Liver (tissue), 9 donors: ENCODE results near the gene MAP4K4. TPM values are rescaled to one million over a fixed set of nuclear protein-coding genes. Genes with fewer than 3 reads are reported as not detected.

Source experiments
- DNase-seq: peaks from one replicate; pipeline ENCODE4 v3.0.0-alpha.2; 2017; ENCODE audit warnings: low spot score
- H3K27ac ChIP-seq, 2 donors: one replicate each; pipeline ENCODE4 v1.7.0; 2013; ENCODE audit warnings: inconsistent platforms in 2 of 2, low read length in 2 of 2, control low read depth in 1 of 2, low read depth in 1 of 2, mild to moderate bottlenecking in 1 of 2
- H3K27me3 ChIP-seq, 4 donors: one replicate each; pipeline versions ENCODE4 v1.6.1 to v1.7.0; 2013; ENCODE audit warnings: low read length in 3 of 4, inconsistent platforms in 1 of 4, mild to moderate bottlenecking in 1 of 4, moderate library complexity in 1 of 4; ENCODE audit not compliant: control insufficient read depth in 4 of 4, insufficient read depth in 4 of 4
- H3K36me3 ChIP-seq, 4 donors: one replicate each; pipeline versions ENCODE4 v1.6.1 to v1.7.0; 2013; ENCODE audit warnings: low read length in 3 of 4, mild to moderate bottlenecking in 3 of 4, low read depth in 1 of 4, moderate library complexity in 1 of 4; ENCODE audit not compliant: control insufficient read depth in 4 of 4, insufficient read depth in 3 of 4
- H3K4me1 ChIP-seq, 4 donors: one replicate each; pipeline versions ENCODE4 v1.6.1 to v1.7.0; 2013; ENCODE audit warnings: low read length in 3 of 4, mild to moderate bottlenecking in 3 of 4, moderate library complexity in 1 of 4; ENCODE audit not compliant: control insufficient read depth in 4 of 4, insufficient read depth in 4 of 4
- H3K4me3 ChIP-seq, 3 donors: one replicate each; pipeline versions ENCODE4 v1.6.1 to v1.7.0; 2013; ENCODE audit warnings: low read length in 3 of 3, control low read depth in 1 of 3, low read depth in 1 of 3, mild to moderate bottlenecking in 1 of 3
- H3K9ac ChIP-seq, 2 donors: one replicate each; pipeline ENCODE4 v1.7.0; 2013; ENCODE audit warnings: low read length in 2 of 2, mild to moderate bottlenecking in 2 of 2, moderate library complexity in 2 of 2, control low read depth in 1 of 2, low read depth in 1 of 2
- H3K9me3 ChIP-seq, 4 donors: one replicate each; pipeline versions ENCODE4 v1.6.1 to v1.7.0; 2013; ENCODE audit warnings: low read length in 3 of 4; ENCODE audit not compliant: control insufficient read depth in 4 of 4
- EGR1 ChIP-seq, 2 donors: IDR thresholded peaks; 2 replicates each; pipeline ENCODE4 v1.6.1; 2016 to 2018; ENCODE audit warnings: antibody characterized with exemption in 2 of 2, low read depth in 2 of 2
- FOXA1 ChIP-seq: IDR thresholded peaks from 2 replicates; pipeline ENCODE4 v1.6.1; 2016; ENCODE audit warnings: antibody characterized with exemption
- GABPA ChIP-seq, 2 donors: IDR thresholded peaks in 1 of 2; conservative IDR thresholded peaks in 1 of 2; 2 replicates each; pipeline ENCODE4 v1.6.1; 2016; ENCODE audit warnings: antibody characterized with exemption in 2 of 2, mild to moderate bottlenecking in 1 of 2, moderate library complexity in 1 of 2
- HNF4A ChIP-seq, 2 donors: conservative IDR thresholded peaks; 2 replicates each; pipeline ENCODE4 v1.6.1; 2016; ENCODE audit warnings: antibody characterized with exemption in 2 of 2, mild to moderate bottlenecking in 2 of 2
- HNF4G ChIP-seq: IDR thresholded peaks from 2 replicates; pipeline ENCODE4 v1.6.1; 2016; ENCODE audit warnings: antibody characterized with exemption
- JUND ChIP-seq, 2 donors: IDR thresholded peaks; 2 replicates each; pipeline ENCODE4 v1.6.1; 2016; ENCODE audit warnings: antibody characterized with exemption in 2 of 2
- NR2F2 ChIP-seq: IDR thresholded peaks from 2 replicates; pipeline ENCODE4 v1.6.1; 2016; ENCODE audit warnings: antibody characterized with exemption
- RAD21 ChIP-seq, 2 donors: IDR thresholded peaks; 2 replicates each; pipeline ENCODE4 v1.6.1; 2016; ENCODE audit warnings: antibody characterized with exemption in 2 of 2, mild to moderate bottlenecking in 2 of 2
- RXRA ChIP-seq, 2 donors: IDR thresholded peaks; 2 replicates each; pipeline ENCODE4 v1.6.1; 2017 to 2018; ENCODE audit warnings: antibody characterized with exemption in 2 of 2, mild to moderate bottlenecking in 1 of 2
- SP1 ChIP-seq: IDR thresholded peaks from 2 replicates; pipeline ENCODE4 v1.6.1; 2018; ENCODE audit warnings: antibody characterized with exemption, mild to moderate bottlenecking
- TAF1 ChIP-seq: conservative IDR thresholded peaks from 2 replicates; pipeline ENCODE4 v1.6.1; 2016; ENCODE audit warnings: antibody characterized with exemption, mild to moderate bottlenecking
- YY1 ChIP-seq: IDR thresholded peaks from 2 replicates; pipeline ENCODE4 v1.6.1; 2016; ENCODE audit warnings: antibody characterized with exemption, mild to moderate bottlenecking
- WGBS: extraction: QIAGEN DNeasy Blood & Tissue Kit; methylation state at CpG from one replicate; pipeline ENCODE4 v1.1.7; 2013; 5-methylcytosine and 5-hydroxymethylcytosine counted together
- polyA plus RNA-seq, 2 donors: library from polyadenylated mRNA; stranded (reverse) in 1 of 2; unstranded in 1 of 2; fragments of 200-250 nt in 1 of 2; fragments of >200 nt in 1 of 2; fragmentation: Nextera tagmentation in 1 of 2; extraction: Ambion mirVana in 1 of 2; gene quantifications; one replicate each; pipeline versions ENCODE4 v1.2.1 to v1.2.3, GENCODE V29; 2013 to 2015
- total RNA-seq, 2 donors: library from RNA; depleted of rRNA; stranded (reverse); fragments of >200 nt; gene quantifications; one replicate each; pipeline ENCODE4 v1.2.3, GENCODE V29; 2014
- TF ChIP-seq, protein P1 (sequence below): IDR thresholded peaks from 2 replicates; pipeline ENCODE4 v1.6.1; 2016; ENCODE audit warnings: antibody characterized with exemption
- TF ChIP-seq, protein P2 (sequence below): IDR thresholded peaks from 2 replicates; pipeline ENCODE4 v1.6.1; 2016; ENCODE audit warnings: antibody characterized with exemption, mild to moderate bottlenecking
- TF ChIP-seq, protein P3 (sequence below): IDR thresholded peaks from 2 replicates; pipeline ENCODE4 v1.6.1; 2016; ENCODE audit warnings: antibody characterized with exemption
- TF ChIP-seq, protein P4 (sequence below): fragments of 150-350 bp; IDR thresholded peaks from 2 replicates; pipeline ENCODE4 v1.5.1; 2017; ENCODE audit warnings: improper control_type of control experiment, low read depth, low read length; ENCODE audit not compliant: missing input control
- TF ChIP-seq, protein P5 (sequence below): IDR thresholded peaks from 2 replicates; pipeline ENCODE4 v1.6.1; 2016; ENCODE audit warnings: antibody characterized with exemption
- donor health status: healthy.
- donor health status: healthy.
- donor health status: healthy.
- donor health status: healthy.
- donor health status: healthy.

MAP4K4 gene
- total and polyA plus RNA-seq, 4 donors: 9.1 to 40.0 (median 23.6) TPM

DNA sequence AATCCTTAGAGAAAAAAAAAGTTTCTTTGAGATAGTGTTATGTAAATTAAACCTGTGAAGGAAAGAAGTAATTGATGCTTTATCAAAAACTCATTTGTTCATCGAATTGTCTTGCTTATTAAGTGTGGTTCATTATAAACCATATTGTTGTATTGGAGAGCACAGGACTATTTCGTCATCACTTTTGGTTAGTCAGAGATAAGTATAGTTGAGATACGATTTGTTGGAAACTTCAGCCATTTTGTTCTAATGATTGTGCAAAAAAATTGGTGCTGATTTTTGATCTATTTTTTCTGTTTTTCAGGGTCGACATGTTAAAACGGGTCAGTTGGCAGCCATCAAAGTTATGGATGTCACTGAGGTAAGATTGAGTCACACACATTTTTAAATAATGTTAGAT, 92.9 kb downstream of the MAP4K4 start:
- Histone ChIP-seq H3K9me3 (no peaks in the 10 kb centered on the region), H3K36me3 (no peaks in the 10 kb centered on the region), H3K4me3 (no peak overlapping the region), H3K27me3 (no peaks in the 10 kb centered on the region), H3K9ac (no peak overlapping the region), H3K27ac (peak overlapping the region; percentile 2 to 18), H3K4me1 (peaks cover 0 to 34% (median 12%) of the 10 kb centered on the region in 4 donors)
- 85% methylated on average over 5 of the region's 5 CpGs for WGBS
- TF ChIP-seq, protein P1, sequence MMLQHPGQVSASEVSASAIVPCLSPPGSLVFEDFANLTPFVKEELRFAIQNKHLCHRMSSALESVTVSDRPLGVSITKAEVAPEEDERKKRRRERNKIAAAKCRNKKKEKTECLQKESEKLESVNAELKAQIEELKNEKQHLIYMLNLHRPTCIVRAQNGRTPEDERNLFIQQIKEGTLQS: no peak
- TF ChIP-seq FOXA1 (no peak), JUND (IDR thresholded peaks at IDR 0.05) (no peak), HNF4A (conservative IDR thresholded peaks at IDR 0.05) (no peak), GABPA (IDR thresholded peaks at IDR 0.05 in 1 of 2, conservative IDR thresholded peaks at IDR 0.05 in 1 of 2) (no peak)
- TF ChIP-seq, protein P2, sequence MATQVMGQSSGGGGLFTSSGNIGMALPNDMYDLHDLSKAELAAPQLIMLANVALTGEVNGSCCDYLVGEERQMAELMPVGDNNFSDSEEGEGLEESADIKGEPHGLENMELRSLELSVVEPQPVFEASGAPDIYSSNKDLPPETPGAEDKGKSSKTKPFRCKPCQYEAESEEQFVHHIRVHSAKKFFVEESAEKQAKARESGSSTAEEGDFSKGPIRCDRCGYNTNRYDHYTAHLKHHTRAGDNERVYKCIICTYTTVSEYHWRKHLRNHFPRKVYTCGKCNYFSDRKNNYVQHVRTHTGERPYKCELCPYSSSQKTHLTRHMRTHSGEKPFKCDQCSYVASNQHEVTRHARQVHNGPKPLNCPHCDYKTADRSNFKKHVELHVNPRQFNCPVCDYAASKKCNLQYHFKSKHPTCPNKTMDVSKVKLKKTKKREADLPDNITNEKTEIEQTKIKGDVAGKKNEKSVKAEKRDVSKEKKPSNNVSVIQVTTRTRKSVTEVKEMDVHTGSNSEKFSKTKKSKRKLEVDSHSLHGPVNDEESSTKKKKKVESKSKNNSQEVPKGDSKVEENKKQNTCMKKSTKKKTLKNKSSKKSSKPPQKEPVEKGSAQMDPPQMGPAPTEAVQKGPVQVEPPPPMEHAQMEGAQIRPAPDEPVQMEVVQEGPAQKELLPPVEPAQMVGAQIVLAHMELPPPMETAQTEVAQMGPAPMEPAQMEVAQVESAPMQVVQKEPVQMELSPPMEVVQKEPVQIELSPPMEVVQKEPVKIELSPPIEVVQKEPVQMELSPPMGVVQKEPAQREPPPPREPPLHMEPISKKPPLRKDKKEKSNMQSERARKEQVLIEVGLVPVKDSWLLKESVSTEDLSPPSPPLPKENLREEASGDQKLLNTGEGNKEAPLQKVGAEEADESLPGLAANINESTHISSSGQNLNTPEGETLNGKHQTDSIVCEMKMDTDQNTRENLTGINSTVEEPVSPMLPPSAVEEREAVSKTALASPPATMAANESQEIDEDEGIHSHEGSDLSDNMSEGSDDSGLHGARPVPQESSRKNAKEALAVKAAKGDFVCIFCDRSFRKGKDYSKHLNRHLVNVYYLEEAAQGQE: no peak
- TF ChIP-seq, protein P3, sequence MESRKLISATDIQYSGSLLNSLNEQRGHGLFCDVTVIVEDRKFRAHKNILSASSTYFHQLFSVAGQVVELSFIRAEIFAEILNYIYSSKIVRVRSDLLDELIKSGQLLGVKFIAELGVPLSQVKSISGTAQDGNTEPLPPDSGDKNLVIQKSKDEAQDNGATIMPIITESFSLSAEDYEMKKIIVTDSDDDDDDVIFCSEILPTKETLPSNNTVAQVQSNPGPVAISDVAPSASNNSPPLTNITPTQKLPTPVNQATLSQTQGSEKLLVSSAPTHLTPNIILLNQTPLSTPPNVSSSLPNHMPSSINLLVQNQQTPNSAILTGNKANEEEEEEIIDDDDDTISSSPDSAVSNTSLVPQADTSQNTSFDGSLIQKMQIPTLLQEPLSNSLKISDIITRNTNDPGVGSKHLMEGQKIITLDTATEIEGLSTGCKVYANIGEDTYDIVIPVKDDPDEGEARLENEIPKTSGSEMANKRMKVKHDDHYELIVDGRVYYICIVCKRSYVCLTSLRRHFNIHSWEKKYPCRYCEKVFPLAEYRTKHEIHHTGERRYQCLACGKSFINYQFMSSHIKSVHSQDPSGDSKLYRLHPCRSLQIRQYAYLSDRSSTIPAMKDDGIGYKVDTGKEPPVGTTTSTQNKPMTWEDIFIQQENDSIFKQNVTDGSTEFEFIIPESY: no peak
- no peak for DNase-seq

DNA sequence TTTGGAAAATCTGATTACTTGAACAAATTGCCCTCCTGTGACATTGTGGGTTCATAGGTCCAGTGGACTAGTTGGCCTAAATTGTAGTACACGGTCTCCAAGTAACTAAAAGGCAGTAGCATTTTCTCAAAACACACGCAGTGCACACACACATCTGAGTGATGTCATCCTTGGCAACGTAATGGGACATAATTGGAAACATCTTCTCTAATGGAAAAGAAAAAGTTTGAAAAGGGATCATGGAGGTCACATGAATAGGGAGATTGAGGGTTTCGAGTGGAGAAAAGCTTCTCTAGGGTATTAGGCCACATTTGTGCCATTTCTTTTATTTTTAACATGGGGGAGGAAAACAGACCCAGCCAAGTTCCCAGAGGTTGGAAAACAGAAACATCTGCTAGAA, 93.3 kb downstream of the MAP4K4 start:
- peak overlapping the region; percentile 2 to 18 for H3K27ac ChIP-seq
- DNase-seq: no peak
- H3K36me3 ChIP-seq: no peaks in the 10 kb centered on the region
- no peak overlapping the region for H3K9ac ChIP-seq
- H3K9me3 ChIP-seq: no peaks in the 10 kb centered on the region
- 63% methylated on average over 4 of the region's 4 CpGs for WGBS
- TF ChIP-seq RAD21 (IDR thresholded peaks at IDR 0.05) (no peak), JUND (IDR thresholded peaks at IDR 0.05) (peak; percentile 16 to 53), HNF4G (no peak), YY1 (no peak), RXRA (IDR thresholded peaks at IDR 0.05) (peak in 1 of 2 donors; percentile 27), SP1 (peak; percentile 10), NR2F2 (peak; percentile 83), FOXA1 (no peak), TAF1 (no peak), EGR1 (IDR thresholded peaks at IDR 0.05; ENCODE audit: low read depth in 2 of 2) (no peak), HNF4A (conservative IDR thresholded peaks at IDR 0.05) (peak; percentile 40 to 51)
- TF ChIP-seq, protein P4, sequence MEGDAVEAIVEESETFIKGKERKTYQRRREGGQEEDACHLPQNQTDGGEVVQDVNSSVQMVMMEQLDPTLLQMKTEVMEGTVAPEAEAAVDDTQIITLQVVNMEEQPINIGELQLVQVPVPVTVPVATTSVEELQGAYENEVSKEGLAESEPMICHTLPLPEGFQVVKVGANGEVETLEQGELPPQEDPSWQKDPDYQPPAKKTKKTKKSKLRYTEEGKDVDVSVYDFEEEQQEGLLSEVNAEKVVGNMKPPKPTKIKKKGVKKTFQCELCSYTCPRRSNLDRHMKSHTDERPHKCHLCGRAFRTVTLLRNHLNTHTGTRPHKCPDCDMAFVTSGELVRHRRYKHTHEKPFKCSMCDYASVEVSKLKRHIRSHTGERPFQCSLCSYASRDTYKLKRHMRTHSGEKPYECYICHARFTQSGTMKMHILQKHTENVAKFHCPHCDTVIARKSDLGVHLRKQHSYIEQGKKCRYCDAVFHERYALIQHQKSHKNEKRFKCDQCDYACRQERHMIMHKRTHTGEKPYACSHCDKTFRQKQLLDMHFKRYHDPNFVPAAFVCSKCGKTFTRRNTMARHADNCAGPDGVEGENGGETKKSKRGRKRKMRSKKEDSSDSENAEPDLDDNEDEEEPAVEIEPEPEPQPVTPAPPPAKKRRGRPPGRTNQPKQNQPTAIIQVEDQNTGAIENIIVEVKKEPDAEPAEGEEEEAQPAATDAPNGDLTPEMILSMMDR: no peak
- TF ChIP-seq, protein P5, sequence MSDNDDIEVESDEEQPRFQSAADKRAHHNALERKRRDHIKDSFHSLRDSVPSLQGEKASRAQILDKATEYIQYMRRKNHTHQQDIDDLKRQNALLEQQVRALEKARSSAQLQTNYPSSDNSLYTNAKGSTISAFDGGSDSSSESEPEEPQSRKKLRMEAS: no peak
- TF ChIP-seq, protein P2: no peak
- H3K4me1 ChIP-seq: peaks cover 0 to 34% (median 12%) of the 10 kb centered on the region in 4 donors
- H3K27me3 ChIP-seq: no peaks in the 10 kb centered on the region
- H3K4me3 ChIP-seq: no peak overlapping the region
